Progenitor cell of endocrine pancreas (in vitro differentiated cells): ENCODE results near the gene PSME3IP1. TPM values are rescaled to one million over a fixed set of nuclear protein-coding genes. Genes with fewer than 3 reads are reported as not detected.

Experiments used
- DNase-seq: peaks from one replicate; pipeline ENCODE4 v3.0.0; 2021; ENCODE audit warnings: low spot score; ENCODE audit not compliant: unreplicated experiment
- H3K27ac Mint-ChIP-seq: 2 replicates; pipeline ENCODE4 v1.8.0; 2021; ENCODE audit warnings: mild to moderate bottlenecking, moderate library complexity, mixed read lengths
- H3K27me3 Mint-ChIP-seq: 2 replicates; pipeline ENCODE4 v1.8.0; 2021; ENCODE audit warnings: mixed read lengths
- H3K36me3 Mint-ChIP-seq: 2 replicates; pipeline ENCODE4 v1.8.0; 2022; ENCODE audit warnings: mixed read lengths; ENCODE audit not compliant: insufficient read depth
- H3K4me1 Mint-ChIP-seq: 2 replicates; pipeline ENCODE4 v1.8.0; 2021; ENCODE audit warnings: low read depth, mixed read lengths
- H3K4me3 Mint-ChIP-seq: 2 replicates; pipeline ENCODE4 v1.8.0; 2021; ENCODE audit warnings: low read depth, mild to moderate bottlenecking, moderate library complexity, mixed read lengths
- H3K9me3 Mint-ChIP-seq: 2 replicates; pipeline ENCODE4 v1.8.0; 2021; ENCODE audit warnings: low read depth, mixed read lengths
- total RNA-seq: library from RNA; stranded (reverse); gene quantifications from 2 replicates; pipeline ENCODE4 v1.2.1, GENCODE V29; 2021
- TF ChIP-seq, protein P1 (sequence below): fragments of 200-600 bp; sonication (generic); IDR thresholded peaks from one replicate; pipeline ENCODE4 v1.5.0; 2021; ENCODE audit warnings: antibody characterized with exemption, mild to moderate bottlenecking; ENCODE audit not compliant: unreplicated experiment

The PSME3IP1 gene
- total RNA-seq, 1 donor from 2014 or later, result 101 TPM

DNA sequence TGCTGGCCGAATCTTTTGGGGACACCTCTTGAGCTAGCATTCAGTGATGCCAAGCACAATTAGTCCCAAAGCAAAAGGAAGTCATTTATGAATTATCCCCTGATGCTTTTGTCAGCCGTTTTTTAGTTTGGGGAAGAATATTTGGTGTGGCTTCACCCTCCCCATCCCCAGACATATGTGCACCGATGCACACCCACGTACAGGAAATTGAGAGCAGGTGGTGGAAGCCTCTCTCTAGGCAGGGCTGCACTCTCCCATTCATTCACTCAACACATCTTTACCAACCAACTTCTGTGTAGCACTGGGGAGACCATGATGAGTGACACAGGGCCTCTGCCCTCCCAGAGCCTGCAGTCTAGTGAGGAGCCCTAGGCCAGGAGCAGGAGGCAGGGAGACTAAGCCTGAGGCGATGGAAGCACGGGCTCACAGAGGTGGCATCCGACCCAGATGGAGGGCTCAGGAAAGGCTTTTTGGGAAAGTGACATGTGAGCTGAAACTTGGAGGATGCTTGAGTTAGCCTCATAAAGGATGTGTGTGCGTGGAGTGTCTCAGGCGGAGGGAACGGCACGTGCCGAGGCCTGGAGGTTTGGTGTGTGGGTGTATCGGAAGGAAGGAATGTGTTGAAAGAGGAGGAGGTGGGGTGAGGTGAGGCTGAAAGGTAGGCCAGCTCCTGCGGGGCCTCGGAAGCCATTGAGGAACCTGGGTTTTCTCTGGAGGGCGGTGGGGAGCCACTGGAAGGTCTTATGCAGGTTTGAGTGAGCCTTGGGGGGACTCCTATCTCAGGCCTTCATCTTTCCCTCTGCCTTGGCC is 43.8 kb downstream of the PSME3IP1 start:
- no peaks in the 10 kb centered on the region for H3K9me3 Mint-ChIP-seq
- TF ChIP-seq, protein P1, sequence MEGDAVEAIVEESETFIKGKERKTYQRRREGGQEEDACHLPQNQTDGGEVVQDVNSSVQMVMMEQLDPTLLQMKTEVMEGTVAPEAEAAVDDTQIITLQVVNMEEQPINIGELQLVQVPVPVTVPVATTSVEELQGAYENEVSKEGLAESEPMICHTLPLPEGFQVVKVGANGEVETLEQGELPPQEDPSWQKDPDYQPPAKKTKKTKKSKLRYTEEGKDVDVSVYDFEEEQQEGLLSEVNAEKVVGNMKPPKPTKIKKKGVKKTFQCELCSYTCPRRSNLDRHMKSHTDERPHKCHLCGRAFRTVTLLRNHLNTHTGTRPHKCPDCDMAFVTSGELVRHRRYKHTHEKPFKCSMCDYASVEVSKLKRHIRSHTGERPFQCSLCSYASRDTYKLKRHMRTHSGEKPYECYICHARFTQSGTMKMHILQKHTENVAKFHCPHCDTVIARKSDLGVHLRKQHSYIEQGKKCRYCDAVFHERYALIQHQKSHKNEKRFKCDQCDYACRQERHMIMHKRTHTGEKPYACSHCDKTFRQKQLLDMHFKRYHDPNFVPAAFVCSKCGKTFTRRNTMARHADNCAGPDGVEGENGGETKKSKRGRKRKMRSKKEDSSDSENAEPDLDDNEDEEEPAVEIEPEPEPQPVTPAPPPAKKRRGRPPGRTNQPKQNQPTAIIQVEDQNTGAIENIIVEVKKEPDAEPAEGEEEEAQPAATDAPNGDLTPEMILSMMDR, result no peak
- H3K27ac Mint-ChIP-seq, result no peak overlapping the region
- DNase-seq, result no peak
- H3K4me1 Mint-ChIP-seq, result peaks cover 3% of the 10 kb centered on the region
- H3K4me3 Mint-ChIP-seq, result no peak overlapping the region
- H3K36me3 Mint-ChIP-seq, result no peaks in the 10 kb centered on the region
- peaks cover 20% of the 10 kb centered on the region for H3K27me3 Mint-ChIP-seq

DNA sequence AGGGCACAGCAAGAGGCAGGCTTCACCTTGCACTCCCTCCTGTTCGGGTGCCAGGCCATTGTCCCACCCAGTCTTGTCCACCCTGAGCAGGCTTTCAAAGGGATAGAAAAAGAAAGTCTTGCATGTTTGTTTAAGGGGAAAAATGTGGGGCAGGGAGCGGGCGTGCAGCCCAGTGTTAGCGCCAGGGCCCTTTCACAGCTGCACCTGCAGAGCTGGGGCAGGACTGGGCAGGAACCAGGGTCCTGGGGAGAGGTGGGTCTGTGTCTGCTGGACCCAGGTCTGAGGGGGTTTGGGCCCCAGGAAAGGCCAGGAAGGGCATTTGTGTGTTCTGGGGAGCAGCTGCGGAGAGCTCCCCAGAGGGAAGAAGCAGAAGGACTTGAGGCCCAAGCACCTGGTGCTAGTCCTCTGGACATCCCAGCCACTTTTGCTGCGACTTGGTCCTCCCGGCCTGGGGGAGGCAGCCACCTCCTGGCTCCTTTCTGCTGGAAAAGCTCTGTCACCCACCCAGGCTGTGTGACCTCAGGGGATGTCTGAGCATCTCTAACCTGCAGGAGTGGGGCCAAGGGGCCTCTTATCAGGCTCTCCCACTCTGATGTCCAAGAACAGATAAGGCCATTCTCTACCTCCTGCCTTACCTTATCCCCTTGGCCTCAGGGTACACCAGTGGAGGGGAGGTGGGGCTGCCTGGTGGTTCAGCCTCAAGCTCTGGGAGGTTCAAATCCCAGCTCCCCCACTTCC is 44.7 kb downstream of the PSME3IP1 start:
- Mint-ChIP-seq H3K4me1 (peaks cover 3% of the 10 kb centered on the region), H3K9me3 (no peaks in the 10 kb centered on the region), H3K36me3 (no peaks in the 10 kb centered on the region), H3K4me3 (no peak overlapping the region), H3K27ac (no peak overlapping the region), H3K27me3 (peaks cover 20% of the 10 kb centered on the region)
- TF ChIP-seq, protein P1, result no peak
- DNase-seq, result no peak

DNA sequence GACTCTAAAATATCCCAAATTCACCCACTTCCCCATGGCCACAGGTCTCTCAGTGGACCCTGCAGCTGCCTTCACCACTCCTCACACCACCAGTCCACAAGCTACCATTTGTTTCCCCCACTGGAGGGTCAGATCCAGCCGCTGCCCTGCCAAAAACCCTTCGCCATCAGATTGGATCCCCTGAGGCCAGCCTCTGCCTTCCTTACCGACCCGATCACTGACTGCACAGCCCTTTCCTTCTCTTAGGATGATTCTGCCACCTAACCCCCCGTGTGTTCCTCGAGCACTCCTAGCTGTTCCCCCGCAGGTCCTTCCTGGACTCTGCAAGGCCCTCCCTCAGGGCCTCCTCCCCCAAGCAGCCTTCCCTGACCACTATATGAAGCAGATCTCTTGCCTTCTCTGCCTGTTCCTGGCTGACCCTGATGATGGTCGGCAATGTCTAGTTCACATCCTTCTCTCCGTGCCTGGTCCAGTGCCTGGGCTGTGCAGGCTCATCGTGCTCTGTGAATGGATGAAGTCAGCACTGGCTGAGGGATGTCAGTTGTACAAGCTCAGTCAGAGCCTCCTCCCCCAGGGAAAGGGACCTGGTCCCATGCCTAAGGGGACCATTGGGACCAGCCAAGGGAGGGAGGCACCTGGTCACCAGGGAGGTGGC is 47.4 kb downstream of the PSME3IP1 start:
- H3K4me3 Mint-ChIP-seq, result no peak overlapping the region
- DNase-seq, result no peak
- TF ChIP-seq, protein P1, result no peak
- no peak overlapping the region for H3K27ac Mint-ChIP-seq
- no peaks in the 10 kb centered on the region for H3K9me3 Mint-ChIP-seq
- H3K27me3 Mint-ChIP-seq, result peaks cover 20% of the 10 kb centered on the region
- H3K36me3 Mint-ChIP-seq, result no peaks in the 10 kb centered on the region
- H3K4me1 Mint-ChIP-seq, result no peaks in the 10 kb centered on the region

DNA sequence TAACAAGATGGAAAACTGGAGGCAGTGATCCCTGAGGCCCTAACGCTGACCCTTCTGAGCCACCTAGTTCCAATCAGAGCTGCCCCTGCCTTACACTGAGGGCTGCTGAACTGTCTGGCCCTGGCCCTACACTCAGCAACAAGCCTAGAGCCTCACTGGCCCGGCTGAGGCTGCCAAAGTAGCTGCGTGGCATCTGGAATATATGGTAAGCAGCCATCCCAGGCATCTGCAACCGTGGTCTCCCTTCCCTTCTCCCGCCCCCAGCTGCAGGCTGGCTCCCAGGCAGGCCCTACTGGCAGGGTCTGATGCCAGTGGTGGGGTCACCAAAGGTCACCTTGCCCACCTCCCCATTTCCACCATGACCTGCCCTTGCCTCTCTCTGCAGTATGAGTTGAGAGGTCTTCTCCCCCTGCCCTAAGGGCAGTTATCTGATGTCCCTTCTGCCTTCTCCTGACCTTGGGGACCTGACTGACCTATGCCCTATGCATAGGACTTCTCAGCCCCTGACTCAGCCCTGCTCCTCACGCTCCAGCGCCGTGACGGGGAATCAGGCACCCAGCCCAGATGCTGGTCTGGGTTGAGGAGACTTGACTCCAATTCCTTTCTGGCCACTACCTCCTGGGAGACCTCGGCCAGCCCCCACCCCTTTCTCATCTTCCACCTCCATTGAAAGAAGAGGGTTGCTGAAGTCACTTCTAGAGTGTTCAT is 48.1 kb downstream of the PSME3IP1 start:
- TF ChIP-seq, protein P1, result no peak
- H3K4me3 Mint-ChIP-seq, result no peak overlapping the region
- no peak for DNase-seq
- H3K9me3 Mint-ChIP-seq, result no peaks in the 10 kb centered on the region
- H3K27ac Mint-ChIP-seq, result no peak overlapping the region
- peaks cover 20% of the 10 kb centered on the region for H3K27me3 Mint-ChIP-seq
- peaks cover under 1% of the 10 kb centered on the region for H3K4me1 Mint-ChIP-seq
- H3K36me3 Mint-ChIP-seq, result no peaks in the 10 kb centered on the region

DNA sequence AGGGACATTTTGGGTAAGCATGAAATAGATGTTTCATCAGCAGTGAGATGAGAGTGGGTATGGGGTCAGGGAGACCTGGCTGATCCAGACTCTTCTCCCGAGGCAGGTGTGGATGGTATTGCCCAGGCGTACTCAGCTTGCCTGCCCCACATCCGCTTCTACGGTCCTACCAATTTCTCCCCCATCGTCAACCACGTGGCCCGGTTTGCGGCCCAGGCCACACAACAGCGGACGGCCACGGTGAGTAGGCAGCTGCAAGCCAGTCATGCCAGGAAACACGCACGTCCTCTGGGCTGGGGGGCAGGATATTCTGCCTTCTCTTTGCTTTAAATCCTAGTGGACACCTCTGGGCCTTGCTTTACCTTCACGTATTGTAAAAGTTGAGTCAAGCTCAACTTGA is 48.8 kb downstream of the PSME3IP1 start:
- no peak for DNase-seq
- Mint-ChIP-seq H3K4me3 (no peak overlapping the region), H3K4me1 (peaks cover 5% of the 10 kb centered on the region), H3K9me3 (no peaks in the 10 kb centered on the region), H3K27me3 (peaks cover 20% of the 10 kb centered on the region), H3K27ac (no peak overlapping the region), H3K36me3 (no peaks in the 10 kb centered on the region)
- TF ChIP-seq, protein P1, result no peak
